K562 (cell line): Measurements from ENCODE around the gene CPSF4. TPM values are rescaled to one million over a fixed set of nuclear protein-coding genes. Genes with fewer than 3 reads are reported as not detected.

Experiments
- BCL6 ChIP-seq: fragments of 250-450 bp; sonication (Bioruptor Pico); IDR thresholded peaks from 2 replicates; pipeline ENCODE4 v1.4.0; 2020
- CLOCK ChIP-seq: fragments of 250-450 bp; sonication (Bioruptor Pico); IDR thresholded peaks from 2 replicates; pipeline ENCODE4 v1.4.0; 2020; ENCODE audit warnings: mild to moderate bottlenecking, moderate library complexity, borderline replicate concordance
- HOMEZ ChIP-seq: fragments of 250-450 bp; sonication (Bioruptor Pico); IDR thresholded peaks from 2 replicates; pipeline ENCODE4 v1.4.0; 2020; ENCODE audit warnings: mild to moderate bottlenecking, moderate library complexity
- IFI16 ChIP-seq: fragments of 250-450 bp; sonication (Bioruptor Pico); IDR thresholded peaks from 2 replicates; pipeline ENCODE4 v2.1.2; 2022; ENCODE audit warnings: mild to moderate bottlenecking, inconsistent platforms
- JUN ChIP-seq, 2 experiments: sonication (generic) in 1 of 2; formaldehyde crosslinking in 1 of 2; IDR thresholded peaks; 2 replicates each; pipeline versions ENCODE4 v1.6.1 to v1.8.0; 2012 to 2022; ENCODE audit warnings: borderline replicate concordance in 2 of 2, mild to moderate bottlenecking in 2 of 2, improper control_type of control experiment in 1 of 2, low read depth in 1 of 2, low read length in 1 of 2, missing genetic modification reagents in 1 of 2
- MAX ChIP-seq: sonication (generic); formaldehyde crosslinking; IDR thresholded peaks from 2 replicates; pipeline ENCODE4 v1.9.0; 2022; ENCODE audit warnings: mild to moderate bottlenecking, missing genetic modification reagents
- NFRKB ChIP-seq: fragments of 450-650 bp; IDR thresholded peaks from 2 replicates; pipeline ENCODE4 v1.6.1; 2016; ENCODE audit warnings: low read depth
- PTRF ChIP-seq: fragments of 450-650 bp; IDR thresholded peaks from 2 replicates; pipeline ENCODE4 v1.6.1; 2016; ENCODE audit warnings: mild to moderate bottlenecking, missing genetic modification characterization, missing compliant biosample characterization
- SAFB ChIP-seq: fragments of 200-400 bp; formaldehyde crosslinking; IDR thresholded peaks from 2 replicates; pipeline ENCODE4 v1.6.1; 2017; ENCODE audit warnings: low read depth, low read length, borderline replicate concordance
- SMAD1 ChIP-seq: fragments of 150-350 bp; IDR thresholded peaks from 2 replicates; pipeline ENCODE4 v1.6.1; 2014; ENCODE audit warnings: low read length, low read depth; ENCODE audit not compliant: partially characterized antibody
- SMARCE1 ChIP-seq: fragments of 450-650 bp; IDR thresholded peaks from 2 replicates; pipeline ENCODE4 v1.7.1; 2016; ENCODE audit warnings: mild to moderate bottlenecking
- STAT5A ChIP-seq: IDR thresholded peaks from 2 replicates; pipeline ENCODE4 v1.6.1; 2012; ENCODE audit warnings: low read length, inconsistent platforms, borderline replicate concordance
- TCF3 ChIP-seq: sonication (generic); formaldehyde crosslinking; IDR thresholded peaks from 2 replicates; pipeline ENCODE4 v1.4.0; 2020; ENCODE audit warnings: mild to moderate bottlenecking, missing genetic modification reagents
- ZNF133 ChIP-seq: fragments of 250-450 bp; sonication (Bioruptor Pico); IDR thresholded peaks from 2 replicates; pipeline ENCODE4 v1.4.0; 2020; ENCODE audit warnings: mild to moderate bottlenecking
- ZNF57 ChIP-seq: fragments of 450-650 bp; formaldehyde crosslinking; IDR thresholded peaks from 2 replicates; pipeline ENCODE4 v1.4.0; 2020; ENCODE audit warnings: mild to moderate bottlenecking, moderate library complexity
- polyA plus RNA-seq, 8 experiments: library from polyadenylated mRNA; depleted of rRNA in 4 of 8; stranded (reverse) in 5 of 8; unstranded in 3 of 8; fragments of >200 nt; fragmentation: Nextera tagmentation in 2 of 8; fragmentation: Illumina TruSeq in 1 of 8; extraction: Ambion mirVana in 2 of 8; extraction: Trizol in 1 of 8; gene quantifications; 2 replicates each; pipeline versions ENCODE4 v1.2.1 to v1.2.3, GENCODE V29; 2011 to 2014; ENCODE audit warnings: inconsistent platforms in 1 of 8, missing spikeins in 1 of 8
- total RNA-seq, 7 experiments: library from RNA; depleted of rRNA in 6 of 7; stranded (reverse); fragments of >200 nt in 6 of 7; fragmentation: Illumina TruSeq in 2 of 7; extraction: Trizol in 2 of 7; gene quantifications; 2 replicates each; pipeline versions ENCODE4 v1.2.1 to v1.2.3, GENCODE V29; 2011 to 2021; ENCODE audit warnings: low replicate concordance in 1 of 7

CPSF4 gene
- total and polyA plus RNA-seq, 9 of the 15 experiments (the other 6 are each of a cell fraction or from before 2014, with no cell fraction given): 16.9 to 118 (median 71.7) TPM

GRCh38 chr7:99472561-99473314 is 34.0 kb downstream of the CPSF4 start, which contains the start of gene ZNF789 (continued):
- 0 out of 2 replicates have a peak, but pooled peaks have one; percentile 34 for TF ChIP-seq CLOCK (CRISPR knock-in tag)
- no peak for TF ChIP-seq PTRF (tag)
- peak; percentile 50; the same call in 1 of the 2 replicates for TF ChIP-seq JUN (IDR thresholded peaks at IDR 0.05; ENCODE audit: borderline replicate concordance, low read depth, low read length)
- TF ChIP-seq JUN (CRISPR knock-in tag; IDR thresholded peaks at IDR 0.05; ENCODE audit: borderline replicate concordance): no peak
- no peak for TF ChIP-seq BCL6 (CRISPR knock-in tag)
- no peak for TF ChIP-seq SAFB
- no peak; the same call in 1 of the 2 replicates for TF ChIP-seq TCF3 (CRISPR knock-in tag)
- TF ChIP-seq SMARCE1: no peak
- TF ChIP-seq ZNF57 (CRISPR knock-in tag): no peak
- no peak for TF ChIP-seq IFI16 (CRISPR knock-in tag)
- TF ChIP-seq MAX (CRISPR knock-in tag): peak; percentile 56; the same call in 1 of the 2 replicates
- no peak; the same call in 1 of the 2 replicates for TF ChIP-seq STAT5A
- TF ChIP-seq HOMEZ: no peak
- TF ChIP-seq SMAD1: no peak
- 0 out of 2 replicates have a peak, but pooled peaks have one; percentile 62 for TF ChIP-seq ZNF133 (CRISPR knock-in tag)
- TF ChIP-seq NFRKB: peak; percentile 85
